Right lung (tissue), 5 donors: ENCODE measurements around the gene OR56B1. TPM values are rescaled to one million over a fixed set of nuclear protein-coding genes. Genes with fewer than 3 reads are reported as not detected.

Source experiments
- DNase-seq, 2 donors: peaks; one replicate each; pipeline ENCODE4 v3.0.0-alpha.2; 2013
- polyA plus RNA-seq, 5 donors: library from polyadenylated mRNA; unstranded; fragments of 120-200 nt; gene quantifications; one replicate each; pipeline versions ENCODE4 v1.2.1 to v1.2.3, GENCODE V29; 2013; ENCODE audit warnings: inconsistent platforms in 1 of 5, low replicate concordance in 1 of 5; ENCODE audit not compliant: insufficient read length in 5 of 5, insufficient read depth in 1 of 5

OR56B1 gene
- polyA plus RNA-seq, 5 donors, result 0.12 TPM; not detected in 4

DNA sequence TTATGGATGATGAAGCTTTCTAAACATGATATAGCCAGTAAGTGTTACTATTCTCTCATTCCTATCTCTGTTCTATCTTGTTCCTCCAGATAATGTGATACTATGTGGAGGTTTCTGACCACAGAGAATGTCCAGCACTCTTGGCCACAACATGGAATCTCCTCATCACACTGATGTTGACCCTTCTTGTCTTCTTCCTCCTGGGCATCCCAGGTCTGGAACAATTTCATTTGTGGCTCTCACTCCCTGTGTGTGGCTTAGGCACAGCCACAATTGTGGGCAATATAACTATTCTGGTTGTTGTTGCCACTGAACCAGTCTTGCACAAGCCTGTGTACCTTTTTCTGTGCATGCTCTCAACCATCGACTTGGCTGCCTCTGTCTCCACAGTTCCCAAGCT lies 9.9 kb upstream of the OR56B1 start:
- DNase-seq, result no peak

DNA sequence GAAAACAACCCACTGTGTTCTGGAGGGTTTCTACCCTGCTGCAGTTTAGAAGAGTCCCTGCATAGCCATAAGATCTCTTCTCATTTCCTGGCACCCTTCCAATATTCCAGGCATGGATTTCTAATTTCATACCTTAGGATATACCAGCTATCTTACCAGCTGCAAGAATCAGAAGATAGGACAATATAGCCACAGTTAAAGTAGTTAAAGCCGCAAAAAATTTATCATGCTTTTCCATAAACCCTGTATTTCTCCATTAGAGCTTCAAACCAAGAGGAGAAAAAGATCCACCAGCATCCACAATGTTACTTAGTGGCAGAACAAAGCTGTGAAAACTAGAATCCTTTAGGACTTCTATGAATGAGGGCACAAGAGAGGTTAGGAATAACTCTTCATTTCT lies 8.6 kb upstream of the OR56B1 start:
- no peak for DNase-seq

DNA sequence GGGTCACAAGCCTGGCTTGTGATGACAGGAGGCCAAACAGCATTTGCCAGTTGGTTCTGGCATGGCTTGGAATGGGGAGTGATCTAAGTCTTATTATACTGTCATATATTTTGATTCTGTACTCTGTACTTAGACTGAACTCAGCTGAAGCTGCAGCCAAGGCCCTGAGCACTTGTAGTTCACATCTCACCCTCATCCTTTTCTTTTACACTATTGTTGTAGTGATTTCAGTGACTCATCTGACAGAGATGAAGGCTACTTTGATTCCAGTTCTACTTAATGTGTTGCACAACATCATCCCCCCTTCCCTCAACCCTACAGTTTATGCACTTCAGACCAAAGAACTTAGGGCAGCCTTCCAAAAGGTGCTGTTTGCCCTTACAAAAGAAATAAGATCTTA lies 843 bp downstream of the OR56B1 start:
- no peak for DNase-seq

DNA sequence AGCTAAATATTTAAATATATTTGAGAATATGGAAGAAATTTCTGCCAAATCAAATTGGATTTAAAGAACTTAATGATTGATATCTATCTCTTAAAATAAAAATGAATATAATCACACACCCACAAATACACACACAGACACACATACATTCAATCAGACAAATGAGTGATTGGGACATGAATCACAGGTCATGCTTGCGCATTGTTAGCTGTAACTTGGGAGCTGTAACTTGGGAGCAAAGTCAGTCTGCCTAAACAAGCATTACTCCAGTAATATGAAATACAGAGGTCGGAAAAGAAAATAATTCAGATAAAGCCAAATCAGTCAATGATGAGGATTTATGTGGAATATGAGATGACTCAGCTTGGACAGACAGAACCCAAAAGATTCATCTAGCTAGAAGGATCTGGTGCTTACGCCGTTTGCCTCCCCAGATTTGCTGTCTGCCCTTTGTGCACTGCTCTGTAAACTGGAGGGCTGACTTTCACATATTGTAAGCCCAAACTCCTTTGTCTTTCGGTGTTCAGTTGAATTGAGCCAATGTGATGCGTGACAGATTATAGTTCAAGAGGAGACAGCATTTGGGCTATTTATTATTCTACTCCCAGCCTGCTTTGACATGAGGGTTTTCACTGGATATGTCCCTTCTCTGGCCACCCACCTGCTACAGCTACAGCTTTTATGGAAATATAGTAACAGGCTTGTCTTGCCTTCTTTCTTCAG lies 1.6 kb downstream of the OR56B1 start:
- no peak for DNase-seq

DNA sequence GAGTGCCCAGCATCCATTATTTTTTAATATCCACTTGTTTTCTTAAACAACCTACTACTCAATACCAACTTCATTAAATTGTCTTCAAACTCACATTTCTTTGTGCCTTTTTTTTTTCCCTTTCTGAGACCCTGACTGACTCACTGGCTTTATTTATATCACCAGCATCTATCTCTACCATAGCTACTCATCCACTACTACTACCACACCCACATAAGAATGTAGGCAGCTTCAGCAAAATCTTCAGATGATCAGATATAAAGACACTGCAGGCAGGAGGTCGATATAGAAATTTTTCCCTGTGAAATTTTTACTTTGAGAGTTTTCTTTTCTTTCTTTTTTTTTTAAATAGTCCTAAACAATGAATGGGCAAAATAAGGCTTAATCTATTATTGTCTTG lies 2.2 kb downstream of the OR56B1 start:
- no peak for DNase-seq

DNA sequence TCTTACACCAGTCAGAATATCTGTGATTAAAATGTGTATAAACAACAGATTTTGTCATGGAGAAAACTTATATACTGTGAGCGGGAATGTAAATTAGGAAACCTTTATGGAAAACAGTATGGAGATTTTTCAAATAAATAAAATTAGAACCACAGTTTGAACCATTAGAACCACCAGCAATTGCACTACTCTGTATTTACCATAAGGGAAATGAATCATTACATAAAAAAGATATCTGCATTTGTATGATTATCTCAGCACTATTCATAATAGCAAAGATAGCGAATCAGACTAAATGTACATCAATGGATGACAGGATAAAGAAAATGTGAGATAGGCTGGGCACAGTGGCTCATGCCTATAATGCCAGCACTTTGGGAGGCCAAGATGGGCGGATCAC lies 10.4 kb downstream of the OR56B1 start:
- no peak for DNase-seq

DNA sequence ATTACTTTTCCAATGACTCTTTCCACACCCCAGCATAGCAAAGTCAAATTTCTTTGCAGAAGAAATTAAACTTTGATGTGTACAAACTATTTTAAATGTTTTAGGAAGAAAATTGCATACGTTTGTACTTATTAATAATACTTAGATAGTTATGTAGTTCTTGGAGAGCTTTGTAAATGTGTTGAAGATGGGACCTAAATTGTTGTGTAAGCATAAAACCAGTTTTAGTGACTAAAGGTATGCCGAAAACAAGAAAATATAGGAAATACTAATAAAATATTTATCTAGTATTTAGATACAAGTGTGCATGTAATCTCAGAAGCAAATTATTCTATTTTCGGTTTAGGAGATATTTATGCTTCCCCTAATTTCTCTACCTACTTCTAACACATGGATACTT lies 13.6 kb downstream of the OR56B1 start:
- DNase-seq, result no peak

DNA sequence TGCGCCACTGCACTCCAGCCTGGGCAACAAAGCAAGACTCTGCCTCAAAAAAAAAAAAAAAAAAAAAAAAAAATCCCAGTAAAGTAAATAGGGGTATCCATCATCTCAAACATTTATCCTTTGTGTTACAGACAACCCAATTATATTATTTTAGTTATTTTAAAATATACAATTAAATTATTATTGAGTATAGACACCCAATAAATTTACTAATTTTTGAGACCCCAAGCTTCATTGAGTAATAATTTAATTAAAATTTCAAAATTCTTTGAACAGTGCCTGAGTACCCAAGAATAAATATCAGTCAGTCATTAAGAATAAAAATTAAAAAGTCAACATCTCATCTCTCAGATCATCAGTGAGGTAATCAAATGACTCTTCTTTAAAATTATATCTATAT lies 17.7 kb downstream of the OR56B1 start, which contains the start of gene OR52N4:
OR52N4 (plus strand) TSS at position 301 of the 400 bp plus-strand sequence. CDS start 498 bp downstream, outside the sequence.
- DNase-seq, result no peak

DNA sequence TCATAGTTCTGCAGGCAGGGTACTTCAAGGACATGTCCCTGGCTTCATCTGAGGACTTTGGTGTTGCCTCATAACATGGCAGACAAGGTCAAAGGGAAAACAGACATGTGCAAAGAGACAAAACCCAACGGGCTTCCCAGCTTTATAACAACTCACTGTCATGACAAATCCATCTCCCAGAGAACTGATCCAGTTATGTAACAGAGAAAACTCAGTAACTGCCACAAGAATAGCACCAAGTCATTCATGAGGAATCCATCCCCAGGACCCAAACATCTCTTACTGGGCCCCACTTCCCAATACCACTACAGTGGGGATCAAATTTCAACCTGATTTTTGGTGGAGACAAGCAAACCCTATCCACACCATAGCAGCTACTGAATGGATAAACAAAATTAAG lies 30.8 kb downstream of the OR56B1 start:
- DNase-seq, result no peak

DNA sequence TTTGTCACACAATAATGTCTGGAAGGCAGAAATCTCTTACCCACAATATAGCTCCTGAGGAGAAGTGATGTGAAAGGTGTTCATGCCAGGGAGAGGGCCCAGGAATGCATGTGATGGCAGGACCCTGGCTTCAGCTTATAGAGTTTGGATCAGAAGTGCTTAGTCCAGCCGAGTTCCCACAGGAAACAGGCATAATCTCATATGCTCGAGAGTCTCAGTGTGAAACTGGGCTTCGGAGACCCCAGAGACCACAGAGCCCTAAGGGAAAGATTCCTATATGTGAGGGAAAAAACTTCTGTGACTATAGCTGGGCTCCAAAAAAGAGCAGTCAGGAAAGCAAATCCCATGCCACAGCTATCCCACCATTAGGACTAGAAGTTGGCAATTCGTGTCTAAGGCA lies 47.0 kb downstream of the OR56B1 start, which contains the start of gene OR52N5:
OR52N5 (minus strand) TSS at position 101 of the 400 bp plus-strand sequence. CDS start 4,721 bp downstream, outside the sequence.
- DNase-seq, result no peak

Other genes starting within 250 kb of the OR56B1 start
- under 1 TPM in 1 of 5 donors, not detected in 4; 0.10 TPM for gene OR52D1, start 247.8 kb upstream of the OR56B1 start, polyA plus RNA-seq
- not detected for gene UBQLN3, start 226.5 kb upstream of the OR56B1 start, polyA plus RNA-seq
- gene UBQLNL, start 219.7 kb upstream of the OR56B1 start, polyA plus RNA-seq, result 1 to 10 TPM; 1.5 to 2.0 (median 1.7) TPM
- under 1 TPM in 2 of 5 donors, not detected in 3; 0.17 to 0.18 TPM for gene OR52H1, start 187.9 kb upstream of the OR56B1 start, polyA plus RNA-seq
- under 1 TPM in 4 of 5 donors, not detected in 1; 0.11 to 0.44 (median 0.34) TPM for gene OR52B6, start 155.6 kb upstream of the OR56B1 start, polyA plus RNA-seq
- 1 to 10 TPM; 4.7 to 7.5 (median 7.1) TPM for gene TRIM6, start 139.8 kb upstream of the OR56B1 start, polyA plus RNA-seq
- 10 to 100 TPM; 15.6 to 28.6 (median 23.9) TPM for gene TRIM34, start 111.4 kb upstream of the OR56B1 start, polyA plus RNA-seq
- gene TRIM5, start 51.4 kb upstream of the OR56B1 start, polyA plus RNA-seq, result 10 to 100 TPM; 45.7 to 67.7 (median 62.4) TPM
- gene TRIM22, start 46.7 kb upstream of the OR56B1 start, polyA plus RNA-seq, result 10 to 100 TPM; 19.7 to 38.0 (median 26.7) TPM
- under 1 TPM in 1 of 5 donors, not detected in 4; 0.19 TPM for gene OR52N4, start 17.8 kb downstream of the OR56B1 start, polyA plus RNA-seq
- not detected for gene OR52N5, start 46.9 kb downstream of the OR56B1 start, polyA plus RNA-seq
- gene OR52N1, start 54.8 kb downstream of the OR56B1 start, polyA plus RNA-seq, result not detected
- under 1 TPM in 1 of 5 donors, not detected in 4; 0.15 TPM for gene OR52N2, start 72.5 kb downstream of the OR56B1 start, polyA plus RNA-seq
- gene OR52E6, start 105.4 kb downstream of the OR56B1 start, polyA plus RNA-seq, result not detected
- not detected for gene OR52E8, start 121.2 kb downstream of the OR56B1 start, polyA plus RNA-seq
- gene OR52E4, start 144.2 kb downstream of the OR56B1 start, polyA plus RNA-seq, result not detected
- gene OR52E5, start 156.8 kb downstream of the OR56B1 start, polyA plus RNA-seq, result not detected
- not detected for gene OR56A3, start 205.8 kb downstream of the OR56B1 start, polyA plus RNA-seq
- not detected for gene OR56A5, start 232.0 kb downstream of the OR56B1 start, polyA plus RNA-seq